ENCODE results near the gene ALKAL2. TPM values are rescaled to one million over a fixed set of nuclear protein-coding genes. Genes with fewer than 3 reads are reported as not detected.

ALKAL2 gene
- total RNA-seq, 4 donors from 2014 or later = 3.3 to 82.6 (median 19.0) TPM

- H3K27me3 ChIP-seq = no peaks in the 10 kb centered on the region
- intact Hi-C loops (cut with DNase I; ENCODE audit: low total_unique reads) = no loop called here
- TF ChIP-seq CTCF (IDR thresholded peaks at IDR 0.05) (no peak), POLR2A (IDR thresholded peaks at IDR 0.05) (no peak)
- H3K4me1 ChIP-seq = peaks cover 0 to 12% of the 10 kb centered on the region in 2 donors
- peak overlapping the region; percentile 45 to 95 for H3K27ac ChIP-seq
- no peaks in the 10 kb centered on the region for H3K9me3 ChIP-seq
- peak; percentile 28 for DNase-seq
- peak overlapping the region; percentile 21 to 73 for H3K4me3 ChIP-seq
- H3K36me3 ChIP-seq = no peaks in the 10 kb centered on the region
Measured at GRCh38 chr2:286774-287392, 1.0 kb downstream of the ALKAL2 start.

- Histone ChIP-seq H3K4me1 (peaks cover 0 to 12% of the 10 kb centered on the region in 2 donors), H3K27ac (no peak overlapping the region), H3K27me3 (no peaks in the 10 kb centered on the region), H3K4me3 (no peak overlapping the region), H3K36me3 (no peaks in the 10 kb centered on the region), H3K9me3 (no peaks in the 10 kb centered on the region)
- intact Hi-C loops (cut with DNase I; ENCODE audit: low total_unique reads) = no loop called here
- no peak for DNase-seq
- no peak for TF ChIP-seq CTCF (IDR thresholded peaks at IDR 0.05)
- no peak for TF ChIP-seq POLR2A (IDR thresholded peaks at IDR 0.05)
Measured at GRCh38 chr2:286035-286434, 1.9 kb downstream of the ALKAL2 start.

GRCh38 chr2:285531-285930 lies 2.4 kb downstream of the ALKAL2 start:
- H3K36me3 ChIP-seq = no peaks in the 10 kb centered on the region
- peaks cover 0 to 12% of the 10 kb centered on the region in 2 donors for H3K4me1 ChIP-seq
- H3K9me3 ChIP-seq = no peaks in the 10 kb centered on the region
- intact Hi-C loops (cut with DNase I; ENCODE audit: low total_unique reads) = no loop called here
- no peak for DNase-seq
- H3K4me3 ChIP-seq = no peak overlapping the region
- H3K27me3 ChIP-seq = no peaks in the 10 kb centered on the region
- TF ChIP-seq CTCF (IDR thresholded peaks at IDR 0.05) = no peak
- TF ChIP-seq POLR2A (IDR thresholded peaks at IDR 0.05) = no peak
- no peak overlapping the region for H3K27ac ChIP-seq

- H3K9me3 ChIP-seq = no peaks in the 10 kb centered on the region
- no peaks in the 10 kb centered on the region for H3K27me3 ChIP-seq
- H3K4me3 ChIP-seq = no peak overlapping the region
- intact Hi-C loops (cut with DNase I; ENCODE audit: low total_unique reads) = no loop called here
- peaks cover 0 to 12% of the 10 kb centered on the region in 2 donors for H3K4me1 ChIP-seq
- no peak for DNase-seq
- H3K27ac ChIP-seq = no peak overlapping the region
- no peaks in the 10 kb centered on the region for H3K36me3 ChIP-seq
- no peak for TF ChIP-seq CTCF (IDR thresholded peaks at IDR 0.05)
- no peak for TF ChIP-seq POLR2A (IDR thresholded peaks at IDR 0.05)
Measured at GRCh38 chr2:284896-285492, 2.9 kb downstream of the ALKAL2 start.

GRCh38 chr2:283996-284794 lies 3.7 kb downstream of the ALKAL2 start:
- TF ChIP-seq POLR2A (IDR thresholded peaks at IDR 0.05) (no peak), CTCF (IDR thresholded peaks at IDR 0.05) (no peak)
- Histone ChIP-seq H3K36me3 (no peaks in the 10 kb centered on the region), H3K4me1 (peaks cover 0 to 12% of the 10 kb centered on the region in 2 donors), H3K4me3 (no peak overlapping the region), H3K27ac (no peak overlapping the region), H3K27me3 (no peaks in the 10 kb centered on the region), H3K9me3 (no peaks in the 10 kb centered on the region)
- no peak for DNase-seq
- intact Hi-C loops (cut with DNase I; ENCODE audit: low total_unique reads) = no loop called here
